ENCODE results near the gene HNRNPUL1.

Gene HNRNPUL1

DNA sequence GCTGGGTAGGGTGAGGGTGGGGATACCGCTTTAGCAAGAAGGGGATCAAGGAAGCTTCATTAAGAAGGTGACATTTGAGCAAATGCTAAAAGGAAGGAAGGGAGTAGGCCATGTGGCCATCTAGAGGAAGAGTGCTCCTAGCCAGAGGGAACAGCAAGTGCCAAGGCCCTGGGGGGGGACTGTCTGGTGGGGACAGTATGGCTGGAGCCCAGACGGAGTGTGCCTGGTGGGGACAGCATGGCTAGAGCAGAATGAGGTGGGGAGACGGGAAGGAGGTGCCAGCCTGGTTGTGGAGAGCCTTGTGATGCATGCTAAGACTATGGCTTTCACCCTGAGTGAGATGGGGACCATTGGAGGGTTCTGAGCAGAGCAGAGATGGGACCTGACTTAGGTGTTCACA, 91.6 kb downstream of the HNRNPUL1 start:
- no peak overlapping the region for H3K27ac ChIP-seq (ENCODE audit: low read length)

DNA sequence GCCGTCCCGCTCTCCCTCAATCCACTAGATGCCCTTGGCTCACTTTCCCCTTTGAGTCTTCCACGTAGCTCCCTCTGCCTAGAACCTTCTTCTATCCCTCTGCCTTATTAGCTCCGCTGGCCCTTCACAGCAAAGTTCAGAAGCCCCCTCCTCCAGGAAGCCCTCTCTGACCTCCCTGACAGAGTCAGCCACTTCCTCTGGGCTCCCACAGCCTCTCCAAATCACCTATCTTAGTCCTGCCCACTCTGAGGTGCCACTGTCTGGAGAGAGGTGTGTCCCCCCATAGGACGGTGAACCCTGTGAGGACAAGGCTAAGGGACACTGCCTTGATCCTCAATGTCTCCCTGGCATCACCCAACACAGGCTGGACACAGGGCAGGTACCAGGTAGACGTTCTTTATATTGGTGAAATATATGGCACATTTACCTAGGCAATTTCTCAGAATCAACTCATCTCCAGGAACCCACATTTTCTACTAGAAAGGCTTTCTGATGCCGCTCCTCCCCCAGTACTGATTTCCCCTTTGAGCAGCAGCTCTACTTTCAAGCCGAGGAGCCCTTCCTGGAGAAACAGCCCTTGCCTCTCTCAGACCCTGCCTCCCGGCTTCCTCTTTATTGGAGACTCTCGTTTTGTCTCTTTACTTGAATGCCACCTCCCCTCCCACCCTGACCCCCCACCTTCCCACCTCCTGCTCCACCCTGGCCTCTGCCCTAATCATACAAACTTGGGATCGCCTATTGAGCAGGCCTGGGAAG, 93.0 kb downstream of the HNRNPUL1 start:
- no peak overlapping the region for H3K9ac ChIP-seq (ENCODE audit: low read length in 2 of 2)
- peaks cover 20% of the 10 kb centered on the region for H3K4me1 ChIP-seq (ENCODE audit: control insufficient read depth, insufficient read depth, low read length)

More for the DNA sequence above, 91.6 kb downstream of the HNRNPUL1 start:
- Histone ChIP-seq H3K4me3 (ENCODE audit: low read length in 2 of 2) (no peak overlapping the region), H3K9ac (ENCODE audit: low read length in 2 of 2) (no peak overlapping the region), H3K9me3 (ENCODE audit: control insufficient read depth in 2 of 2, low read length in 2 of 2) (no peaks in the 10 kb centered on the region), H3K4me1 (ENCODE audit: control insufficient read depth, insufficient read depth, low read length) (peaks cover 27% of the 10 kb centered on the region), H3K27me3 (ENCODE audit: control insufficient read depth in 1 of 2, insufficient read depth in 2 of 2, low read length in 2 of 2) (no peaks in the 10 kb centered on the region), H3K36me3 (ENCODE audit: control insufficient read depth in 2 of 2, insufficient read depth in 2 of 2, low read length in 2 of 2) (no peaks in the 10 kb centered on the region)

More for the DNA sequence above, 93.0 kb downstream of the HNRNPUL1 start:
- Histone ChIP-seq H3K27ac (ENCODE audit: low read length) (no peak overlapping the region), H3K36me3 (ENCODE audit: control insufficient read depth in 2 of 2, insufficient read depth in 2 of 2, low read length in 2 of 2) (no peaks in the 10 kb centered on the region), H3K4me3 (ENCODE audit: low read length in 2 of 2) (no peak overlapping the region), H3K27me3 (ENCODE audit: control insufficient read depth in 1 of 2, insufficient read depth in 2 of 2, low read length in 2 of 2) (no peaks in the 10 kb centered on the region), H3K9me3 (ENCODE audit: control insufficient read depth in 2 of 2, low read length in 2 of 2) (no peaks in the 10 kb centered on the region)

All from stomach smooth muscle (tissue), 2 donors.